B cell (primary cell): ENCODE measurements around the gene WIPF1. TPM values are rescaled to one million over a fixed set of nuclear protein-coding genes. Genes with fewer than 3 reads are reported as not detected.

Source experiments
- ATAC-seq: fragments of 200-7000 bp; cut with Tn5 transposase; one replicate; pipeline ENCODE4 v1.10.0; 2021; ENCODE audit warnings: low read depth, mild to moderate bottlenecking, moderate number of reproducible peaks, moderate library complexity
- CTCF ChIA-PET: fragments of 350-600 bp; sonication (Branson Sonifier 250); formaldehyde crosslinking; loops from one replicate; lab custom pipeline; 2021; ENCODE audit warnings: antibody characterized with exemption, inconsistent platforms; lab: Charles Lee
- POLR2A ChIA-PET: fragments of 350-600 bp; sonication (Branson Sonifier 250); formaldehyde crosslinking; loops from one replicate; lab custom pipeline; 2021; ENCODE audit warnings: antibody characterized with exemption; lab: Charles Lee
- DNase-seq: peaks from one replicate; pipeline ENCODE4 v3.0.0; 2013
- H2AFZ ChIP-seq: 2 replicates; pipeline ENCODE4 v1.6.1; 2012; ENCODE audit warnings: mild to moderate bottlenecking, low read depth, low read length; ENCODE audit not compliant: insufficient read depth, poor library complexity, severe bottlenecking
- H3K27ac ChIP-seq, 2 donors: 1 replicate in 1 of 2; 2 replicates in 1 of 2; pipeline ENCODE4 v1.5.1; 2012 to 2013; ENCODE audit warnings: low read length in 2 of 2, mild to moderate bottlenecking in 2 of 2, moderate library complexity in 1 of 2
- H3K27me3 ChIP-seq, 4 experiments: fragments of 200-600 bp in 1 of 4; sonication (generic) in 1 of 4; replicated peaks in 1 of 4; 1 replicate in 2 of 4; 2 replicates in 2 of 4; pipeline versions ENCODE4 v1.6.1 to v1.7.0; 2013 to 2016; ENCODE audit warnings: low read length in 3 of 4, mild to moderate bottlenecking in 2 of 4, mixed read lengths in 1 of 4, moderate library complexity in 1 of 4; ENCODE audit not compliant: insufficient read depth in 4 of 4, control insufficient read depth in 3 of 4; ENCODE audit errors: control extremely low read depth in 1 of 4
- H3K36me3 ChIP-seq, 2 experiments: replicated peaks in 1 of 2; 1 replicate in 1 of 2; 2 replicates in 1 of 2; pipeline versions ENCODE4 v1.6.1 to v1.7.1; 2013; ENCODE audit warnings: low read length in 1 of 2; ENCODE audit not compliant: insufficient read depth in 2 of 2, control insufficient read depth in 1 of 2; ENCODE audit errors: control extremely low read depth in 1 of 2, extremely low read depth in 1 of 2
- H3K4me1 ChIP-seq, 2 donors: fragments of 200-600 bp in 1 of 2; sonication (generic) in 1 of 2; 1 replicate in 1 of 2; 2 replicates in 1 of 2; pipeline versions ENCODE4 v1.5.1 to v1.6.1; 2013 to 2017; ENCODE audit warnings: low read length in 2 of 2; ENCODE audit not compliant: control insufficient read depth in 2 of 2, insufficient read depth in 2 of 2
- H3K4me2 ChIP-seq: replicated peaks from 2 replicates; pipeline ENCODE3; 2012; ENCODE audit warnings: mild to moderate bottlenecking, low read depth, low read length; ENCODE audit not compliant: poor library complexity, severe bottlenecking
- H3K4me3 ChIP-seq, 5 experiments: fragments of 200-600 bp in 1 of 5; sonication (generic) in 1 of 5; 1 replicate in 3 of 5; 2 replicates in 2 of 5; pipeline versions ENCODE4 v1.5.1 to v1.7.0; 2011 to 2016; ENCODE audit warnings: low read length in 4 of 5, mild to moderate bottlenecking in 4 of 5, low read depth in 2 of 5, control low read depth in 1 of 5, moderate library complexity in 1 of 5; ENCODE audit not compliant: insufficient read depth in 1 of 5; ENCODE audit errors: control extremely low read depth in 1 of 5, extremely low read depth in 1 of 5
- H3K79me2 ChIP-seq: fragments of 200-600 bp; sonication (generic); one replicate; pipeline ENCODE4 v1.6.0; 2016; ENCODE audit warnings: low read length; ENCODE audit not compliant: control insufficient read depth, insufficient read depth
- H3K9ac ChIP-seq: fragments of 200-600 bp; sonication (generic); 2 replicates; pipeline ENCODE4 v1.6.1; 2017; ENCODE audit warnings: mild to moderate bottlenecking, low read length, moderate library complexity
- H3K9me3 ChIP-seq, 3 donors: one replicate each; pipeline versions ENCODE4 v1.6.1 to v1.7.1; 2013; ENCODE audit warnings: low read length in 2 of 3; ENCODE audit not compliant: control insufficient read depth in 2 of 3, insufficient read depth in 1 of 3; ENCODE audit errors: control extremely low read depth in 1 of 3
- H4K20me1 ChIP-seq: 2 replicates; pipeline ENCODE4 v1.6.0; 2012; ENCODE audit warnings: mild to moderate bottlenecking, low read length; ENCODE audit not compliant: insufficient read depth, control insufficient read depth, poor library complexity, severe bottlenecking
- H3K27ac Mint-ChIP-seq: one replicate; pipeline ENCODE4 v1.8.0; 2021; ENCODE audit warnings: mixed read lengths
- H3K27me3 Mint-ChIP-seq: one replicate; pipeline ENCODE4 v1.8.0; 2021; ENCODE audit warnings: mixed read lengths
- H3K4me1 Mint-ChIP-seq: one replicate; pipeline ENCODE4 v1.8.0; 2021; ENCODE audit warnings: mixed read lengths
- H3K4me3 Mint-ChIP-seq: one replicate; pipeline ENCODE4 v1.8.0; 2021; ENCODE audit warnings: mixed read lengths
- H3K9me3 Mint-ChIP-seq: one replicate; pipeline ENCODE4 v1.8.0; 2022; ENCODE audit warnings: mixed read lengths; ENCODE audit not compliant: insufficient read depth
- CTCF ChIP-seq: fragments of 200-600 bp; IDR thresholded peaks from one replicate; pipeline ENCODE4 v1.8.0; 2022; ENCODE audit warnings: antibody characterized with exemption, mild to moderate bottlenecking
- EZH2 ChIP-seq: IDR thresholded peaks from 2 replicates; pipeline ENCODE4 v1.6.1; 2012; ENCODE audit warnings: borderline replicate concordance, low read depth, mild to moderate bottlenecking, moderate library complexity, low read length; ENCODE audit not compliant: insufficient read depth, poor library complexity, severe bottlenecking
- WGBS: methylation state at CpG from one replicate; pipeline ENCODE4 v1.1.5; 2013; ENCODE audit warnings: missing lambda C conversion rate; ENCODE audit not compliant: insufficient coverage; 5-methylcytosine and 5-hydroxymethylcytosine counted together
- intact Hi-C: fragments of 100-400 bp; cut with micrococcal nuclease; formaldehyde crosslinking; loops from one replicate; pipeline ENCODE4 v1.10.0; 2022
- polyA plus RNA-seq: library from polyadenylated mRNA; depleted of rRNA; stranded (reverse); fragments of >200 nt; gene quantifications from 2 replicates; pipeline ENCODE4 v1.2.3, GENCODE V29; 2012
- total RNA-seq, 2 donors: library from RNA; stranded (reverse); fragments of 120-200 nt in 1 of 2; gene quantifications; 1 replicate in 1 of 2; 2 replicates in 1 of 2; pipeline versions ENCODE4 v1.2.3 to v1.2.4, GENCODE V29; 2013 to 2022

WIPF1 gene
- total and polyA plus RNA-seq, 2 donors (not counting 1 experiment from before 2014, with no cell fraction given), result 137 to 390 TPM

- WGBS, result 90% methylated on average over 10 of the region's 21 CpGs
- no peaks in the 10 kb centered on the region for H3K27me3 ChIP-seq
- H3K27ac Mint-ChIP-seq, result peak overlapping the region; percentile 15
- TF ChIP-seq CTCF (peak; percentile 11), EZH2 (no peak)
- no peaks in the 10 kb centered on the region for H3K27me3 Mint-ChIP-seq
- H3K27ac ChIP-seq, result no peak overlapping the region
- H3K4me3 Mint-ChIP-seq, result no peak overlapping the region
- CTCF ChIA-PET, result interaction anchor here (0.5 to 4.0 kb wide), 18 partner anchors 8 to 158 kb away, joined by 3 to 50 read pairs (median 3); partner anchors contain the start of gene GPR155
- no peaks in the 10 kb centered on the region for H3K36me3 ChIP-seq
- H3K9me3 ChIP-seq, result peaks cover 0 to 6% (median 0%) of the 10 kb centered on the region in 3 donors
- intact Hi-C loops, result loop anchor here (2.0 kb wide), 1 partner anchor 84 kb away; no protein-coding TSS in a partner anchor
- H3K4me1 ChIP-seq, result peaks cover 3 to 6% of the 10 kb centered on the region in 2 donors
- H3K4me1 Mint-ChIP-seq, result peaks cover 7% of the 10 kb centered on the region
- no peak overlapping the region for H3K4me3 ChIP-seq
- H3K79me2 ChIP-seq, result no peaks in the 10 kb centered on the region
- no peak overlapping the region for H2AFZ ChIP-seq
- no peak for DNase-seq
- no peaks in the 10 kb centered on the region for H3K9me3 Mint-ChIP-seq
- ATAC-seq, result peak; percentile 24
- H4K20me1 ChIP-seq, result no peaks in the 10 kb centered on the region
- H3K4me2 ChIP-seq, result no peak overlapping the region
- no peak overlapping the region for H3K9ac ChIP-seq
- POLR2A ChIA-PET, result no interaction called here
Measured at GRCh38 chr2:174546519-174547506, 50.8 kb downstream of the WIPF1 start.

GRCh38 chr2:174545240-174545639 lies 52.4 kb downstream of the WIPF1 start:
- Histone ChIP-seq H3K9me3 (peaks cover 0 to 6% (median 0%) of the 10 kb centered on the region in 3 donors), H3K4me3 (no peak overlapping the region), H4K20me1 (no peaks in the 10 kb centered on the region), H2AFZ (no peak overlapping the region), H3K36me3 (no peaks in the 10 kb centered on the region), H3K27ac (no peak overlapping the region), H3K4me1 (no peaks in the 10 kb centered on the region), H3K79me2 (no peaks in the 10 kb centered on the region), H3K9ac (no peak overlapping the region), H3K4me2 (no peak overlapping the region), H3K27me3 (no peaks in the 10 kb centered on the region)
- H3K4me3 Mint-ChIP-seq, result no peak overlapping the region
- no CpG with 5 or more reads among the region's 3 CpGs for WGBS
- ChIA-PET CTCF (interaction anchor here (1.0 kb wide), 1 partner anchor 82 kb away, joined by 4 read pairs; no protein-coding TSS in a partner anchor), POLR2A (no interaction called here)
- TF ChIP-seq CTCF (no peak), EZH2 (no peak)
- no peak for DNase-seq
- intact Hi-C loops, result no loop called here
- H3K27me3 Mint-ChIP-seq, result no peaks in the 10 kb centered on the region
- ATAC-seq, result no peak
- no peaks in the 10 kb centered on the region for H3K4me1 Mint-ChIP-seq
- H3K9me3 Mint-ChIP-seq, result no peaks in the 10 kb centered on the region
- H3K27ac Mint-ChIP-seq, result no peak overlapping the region
